CD4-positive, alpha-beta T cell treated with Interleukin-6 at 100 ng/mL for 8 hours (primary cell): Measurements from ENCODE around the gene SETX.

Experiments
- DNase-seq: peaks from one replicate; pipeline ENCODE4 v3.0.0-alpha.2; 2020; ENCODE audit warnings: mixed read lengths, low spot score

Gene SETX

DNA sequence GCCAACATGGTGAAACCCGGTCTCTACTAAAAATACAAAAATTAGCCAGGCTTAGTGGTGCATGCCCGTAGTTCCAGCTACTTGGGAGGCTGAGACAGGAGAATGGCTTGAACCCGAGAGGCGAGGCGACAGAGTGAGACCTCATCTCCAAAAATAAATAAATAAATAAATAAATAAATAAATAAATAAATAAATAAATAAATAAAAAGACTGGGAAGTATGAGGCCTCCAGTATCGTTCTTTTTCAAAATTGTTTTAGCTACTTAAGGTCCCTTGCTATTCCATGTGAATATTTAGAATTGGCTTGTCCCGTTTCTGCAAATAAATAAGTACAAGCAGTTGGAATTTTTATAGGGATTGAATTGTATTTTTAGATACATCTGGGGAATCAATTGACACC, 3.0 kb upstream of the SETX start:
- DNase-seq, result no peak

GRCh38 chr9:132356324-132356924, 1.6 kb upstream of the SETX start:
- no peak for DNase-seq

DNA sequence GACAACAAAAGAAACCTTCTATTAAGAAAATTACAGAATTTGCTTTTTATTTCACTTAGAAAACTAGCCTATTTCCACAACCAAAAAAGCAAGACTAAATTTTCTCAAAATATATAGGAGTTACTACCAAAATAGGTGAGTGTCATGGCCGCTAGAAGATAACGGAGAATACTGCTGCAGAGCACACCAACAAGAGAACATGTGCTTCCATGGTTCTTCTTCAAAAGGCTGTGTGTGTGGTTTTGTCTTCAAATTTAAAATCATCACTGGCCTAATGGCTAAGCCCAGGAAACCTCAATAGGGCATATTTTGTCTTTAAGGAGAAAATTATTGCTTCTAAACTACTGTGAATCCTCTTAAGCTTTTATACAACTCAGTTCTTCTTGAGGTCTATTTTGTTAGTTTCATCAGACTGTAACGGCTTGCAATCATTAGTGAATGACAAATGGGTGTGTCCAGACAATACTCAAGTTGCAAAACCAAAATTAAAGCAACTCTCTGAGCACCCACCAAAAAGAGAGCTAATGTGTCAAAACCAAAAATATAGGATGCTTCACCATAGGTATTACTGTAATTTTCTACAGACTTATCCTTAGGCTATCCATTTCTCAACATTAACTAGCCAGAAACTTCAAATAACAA, 3.3 kb downstream of the SETX start:
- no peak for DNase-seq

DNA sequence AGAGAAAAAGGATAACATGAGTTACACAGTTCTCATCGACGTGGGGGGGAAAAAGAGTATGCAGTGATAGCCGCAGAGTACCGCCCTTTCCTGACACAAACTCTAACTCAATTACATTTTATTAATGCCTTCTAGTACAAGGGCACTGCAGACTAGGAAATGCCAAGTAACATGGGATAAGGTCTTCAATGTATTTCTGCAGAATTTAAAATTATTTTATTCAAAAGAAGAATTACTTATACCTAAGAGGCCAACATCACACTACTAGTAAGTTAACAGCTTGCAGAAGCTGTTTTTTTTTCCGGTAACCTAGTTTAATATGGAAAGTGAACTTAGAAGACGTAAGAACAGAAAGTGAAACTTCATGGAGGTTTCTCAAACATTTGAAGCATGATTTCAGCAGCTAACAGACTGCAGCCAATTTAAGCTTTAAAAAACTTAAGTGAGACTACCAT, 3.9 kb downstream of the SETX start:
- peak; percentile 27 for DNase-seq

DNA sequence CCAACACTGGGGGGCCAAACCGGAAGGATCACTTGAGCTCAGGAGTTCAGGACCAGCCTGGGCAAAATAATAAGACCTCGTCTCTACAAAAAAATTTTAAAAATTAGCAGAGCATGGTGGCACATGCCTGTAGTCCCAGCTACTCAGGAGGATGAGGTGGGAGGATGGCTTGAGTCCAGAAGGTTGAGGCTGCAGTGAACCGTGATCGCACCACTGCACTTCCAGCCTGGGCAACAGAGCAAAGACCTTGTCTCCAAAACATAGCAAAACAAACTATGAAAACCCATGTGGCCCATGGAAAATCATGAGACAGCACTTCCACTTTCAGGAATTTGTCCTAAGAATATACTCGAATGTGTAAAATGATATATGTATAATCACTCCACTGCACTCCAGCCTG, 6.1 kb downstream of the SETX start:
- DNase-seq, result no peak

DNA sequence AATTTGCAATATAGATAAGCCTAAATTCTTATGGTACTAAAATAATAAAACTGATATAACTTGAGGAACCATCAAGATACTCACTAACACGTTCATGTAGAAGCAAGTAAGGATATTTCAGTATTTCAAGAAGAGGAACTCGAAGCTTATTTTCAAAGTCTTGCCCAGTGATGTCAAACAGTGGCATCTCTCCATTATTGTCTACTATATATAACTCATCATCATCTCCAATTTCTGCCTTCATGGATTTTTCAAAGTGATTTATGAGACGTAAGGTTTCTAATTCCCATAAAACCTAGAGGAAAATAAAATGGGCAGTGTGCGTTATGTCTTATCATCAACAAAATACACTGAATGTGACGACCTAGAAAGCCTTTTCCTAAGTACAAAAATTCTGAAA, 8.6 kb downstream of the SETX start:
- no peak for DNase-seq

DNA sequence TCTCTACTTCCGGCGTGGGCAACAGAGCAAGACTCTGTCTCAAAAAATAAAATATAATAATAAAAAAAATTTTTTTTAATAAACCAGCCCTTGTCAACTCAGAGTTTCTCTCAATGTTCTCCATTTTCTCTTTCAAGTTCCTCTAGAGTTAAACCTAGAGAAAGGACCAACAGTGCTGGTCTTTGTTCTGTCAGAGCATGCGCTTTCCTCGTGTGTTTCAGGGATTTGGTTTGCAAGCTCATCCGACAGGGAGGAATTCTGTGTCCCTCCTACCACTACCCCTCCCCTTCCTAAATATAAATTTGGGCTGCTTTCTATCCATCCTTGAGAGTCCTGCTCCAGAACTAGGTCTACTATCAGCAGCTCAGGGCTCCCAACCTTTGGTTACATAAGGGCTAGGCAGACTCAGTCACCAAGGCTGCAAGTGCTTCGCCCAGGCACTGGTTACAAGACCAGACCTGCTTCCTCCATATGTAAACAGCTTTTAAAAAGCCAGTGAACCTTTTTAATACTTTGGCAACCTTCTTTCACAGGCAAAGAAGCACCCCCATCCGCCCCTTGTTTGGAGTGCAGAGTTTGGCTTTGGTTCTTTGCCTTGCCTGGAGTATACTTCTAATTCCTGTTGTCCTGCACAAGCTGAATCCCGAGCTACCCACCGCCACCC, 13.5 kb downstream of the SETX start:
- no peak for DNase-seq

- no peak for DNase-seq
Measured at GRCh38 chr9:132334364-132334763, 20.4 kb downstream of the SETX start.

DNA sequence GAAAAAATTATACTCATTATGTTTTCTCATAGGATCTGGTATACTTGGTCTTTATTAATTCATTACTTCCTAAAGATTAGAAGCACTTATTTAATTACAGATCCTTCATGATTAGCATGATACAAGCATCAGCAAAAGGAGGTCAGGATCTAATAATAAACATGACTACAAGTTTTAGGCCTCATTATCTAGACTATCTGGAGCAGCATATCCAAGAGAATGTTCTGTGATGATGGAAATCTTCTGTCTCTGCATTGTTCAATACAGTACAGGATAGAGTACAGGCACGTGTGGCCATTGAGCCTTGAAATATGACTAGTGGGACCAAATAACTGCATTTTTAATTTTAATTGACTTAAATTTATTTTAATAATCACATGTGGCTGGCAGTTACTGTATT, 21.2 kb downstream of the SETX start:
- no peak for DNase-seq

DNA sequence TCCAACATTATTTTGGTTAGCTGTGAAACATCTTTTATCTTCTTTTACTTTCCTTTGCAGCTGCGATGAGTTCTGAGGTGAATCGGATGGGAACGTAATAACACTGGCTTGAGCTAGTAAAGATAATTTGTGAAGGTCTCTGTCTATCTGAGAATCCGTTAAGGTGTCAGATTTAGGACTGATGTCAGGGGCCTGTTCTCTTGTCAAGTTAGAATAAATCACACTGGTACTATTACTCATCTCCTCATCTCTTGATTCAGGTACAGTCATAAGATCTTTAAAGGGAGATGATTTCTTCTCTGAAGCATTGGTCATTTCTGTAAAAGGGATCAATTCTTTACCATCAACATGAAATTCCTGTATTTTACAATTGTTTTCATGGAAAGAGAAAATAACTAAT, 26.2 kb downstream of the SETX start:
- DNase-seq, result no peak

DNA sequence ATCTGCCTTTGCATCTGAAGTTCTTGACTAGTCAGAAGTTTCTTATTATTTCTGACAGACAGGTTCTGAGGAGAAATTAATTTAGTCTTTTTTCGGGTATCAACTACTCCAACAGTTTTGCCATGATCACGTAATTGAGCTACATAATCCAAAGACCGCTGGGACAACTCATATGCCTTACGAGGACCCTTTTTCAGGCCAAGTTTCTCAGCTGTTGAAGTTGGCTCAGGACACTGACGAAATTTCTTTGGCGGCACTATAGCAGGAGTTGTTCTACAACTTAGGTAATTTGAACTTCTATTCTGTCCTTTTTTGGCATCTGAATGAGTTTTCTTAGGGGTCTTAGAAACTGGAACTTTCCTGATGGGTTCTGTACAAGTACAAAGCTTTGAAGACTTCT, 27.2 kb downstream of the SETX start:
- no peak for DNase-seq

DNA sequence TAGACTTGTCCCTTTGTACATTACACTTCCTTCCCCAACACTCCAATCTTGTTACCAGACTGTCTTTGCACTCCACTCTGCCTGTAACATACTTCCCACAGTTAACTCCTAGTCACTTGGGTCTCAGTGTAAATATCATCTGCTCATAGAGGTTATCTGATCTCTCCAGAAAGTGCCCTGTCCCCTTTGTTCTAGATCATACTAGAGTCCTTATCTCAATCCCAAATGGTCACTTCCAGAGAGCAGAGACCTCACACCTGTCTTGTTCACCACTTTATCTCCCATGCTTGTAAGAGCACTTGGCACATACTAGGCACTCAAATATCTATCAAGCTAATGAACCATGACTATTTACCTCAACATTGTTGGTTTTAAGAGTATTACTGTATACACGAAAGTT, 30.4 kb downstream of the SETX start:
- DNase-seq, result no peak

GRCh38 chr9:132319421-132320110, 35.2 kb downstream of the SETX start:
- no peak for DNase-seq

DNA sequence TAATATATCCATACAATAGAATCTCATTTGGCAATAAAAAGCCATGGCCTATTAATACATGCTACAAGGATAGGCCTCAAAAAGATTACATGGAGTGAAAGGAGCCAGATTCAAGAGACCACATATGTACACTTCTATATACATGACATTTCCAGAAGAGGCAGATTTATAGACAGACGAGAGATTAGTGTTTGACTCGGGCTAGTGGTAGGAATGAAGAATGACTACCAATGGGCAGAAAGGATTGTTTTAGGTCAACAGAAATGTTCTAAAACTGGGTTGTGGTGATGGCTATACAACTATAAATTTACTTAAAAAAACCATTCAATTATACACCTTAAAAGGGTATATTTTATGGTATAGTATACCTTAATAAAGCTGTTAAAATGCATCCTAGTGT, 41.9 kb downstream of the SETX start:
- DNase-seq, result no peak

GRCh38 chr9:132312426-132312825, 42.4 kb downstream of the SETX start:
- DNase-seq, result no peak

DNA sequence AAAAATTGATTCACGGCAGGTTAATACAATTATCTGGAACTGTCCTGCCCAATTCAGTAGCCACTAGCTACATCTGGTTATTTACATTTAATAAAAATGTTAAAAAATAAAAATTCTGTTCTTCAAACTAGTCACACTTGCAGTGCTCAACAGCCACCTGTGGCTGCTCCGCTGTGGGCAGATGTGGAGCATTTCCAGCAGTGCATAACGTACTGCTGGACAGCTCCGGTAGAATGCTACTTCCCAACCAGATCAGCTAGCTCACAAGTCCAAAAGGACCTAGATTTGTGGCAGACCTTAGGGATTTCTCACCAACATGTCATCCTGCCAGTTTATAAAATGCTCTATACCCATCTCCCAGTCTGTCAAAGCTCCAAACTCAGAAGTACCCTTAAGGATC, 42.8 kb downstream of the SETX start:
- DNase-seq, result no peak

DNA sequence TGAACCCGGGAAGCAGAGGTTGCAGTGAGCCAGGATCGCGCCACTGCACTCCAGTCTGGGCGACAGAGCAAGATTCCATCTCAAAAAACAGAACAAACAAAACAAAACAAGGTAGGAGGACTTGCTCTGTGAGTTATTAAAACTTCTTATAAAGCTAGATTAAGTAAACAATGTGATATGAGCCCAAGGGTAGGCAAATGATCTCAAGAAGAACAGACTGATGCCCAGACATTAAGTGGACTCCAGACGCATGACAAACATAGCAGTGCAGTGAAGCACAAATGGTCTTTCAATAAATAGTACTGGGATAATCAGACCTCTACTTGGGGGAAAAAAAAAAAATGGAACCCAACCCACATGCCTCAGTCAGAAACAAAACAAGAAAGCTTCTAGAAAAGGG, 45.7 kb downstream of the SETX start:
- no peak for DNase-seq

- DNase-seq, result no peak
Measured at GRCh38 chr9:132301521-132301920, 53.3 kb downstream of the SETX start.

- no peak for DNase-seq
Measured at GRCh38 chr9:132299221-132299620, 55.6 kb downstream of the SETX start.

DNA sequence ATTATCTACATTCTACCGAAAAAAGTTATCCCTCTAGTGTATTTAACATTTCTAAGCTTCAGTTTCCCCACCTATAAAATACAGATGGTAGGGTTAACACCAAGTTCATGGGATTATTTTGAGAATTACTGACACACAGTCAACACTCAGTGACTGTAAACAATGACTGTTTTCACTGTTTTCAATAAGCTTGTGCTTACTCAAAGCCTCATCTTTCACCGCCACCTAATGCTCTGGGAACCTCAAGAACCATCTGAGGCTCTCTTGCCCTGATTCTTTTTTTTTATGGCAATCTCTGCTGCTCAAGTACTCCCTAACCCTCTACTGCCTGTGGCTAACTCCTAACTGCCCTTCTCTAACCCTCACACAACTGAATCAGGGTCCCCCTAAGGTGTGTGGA, 59.6 kb downstream of the SETX start:
- DNase-seq, result no peak

DNA sequence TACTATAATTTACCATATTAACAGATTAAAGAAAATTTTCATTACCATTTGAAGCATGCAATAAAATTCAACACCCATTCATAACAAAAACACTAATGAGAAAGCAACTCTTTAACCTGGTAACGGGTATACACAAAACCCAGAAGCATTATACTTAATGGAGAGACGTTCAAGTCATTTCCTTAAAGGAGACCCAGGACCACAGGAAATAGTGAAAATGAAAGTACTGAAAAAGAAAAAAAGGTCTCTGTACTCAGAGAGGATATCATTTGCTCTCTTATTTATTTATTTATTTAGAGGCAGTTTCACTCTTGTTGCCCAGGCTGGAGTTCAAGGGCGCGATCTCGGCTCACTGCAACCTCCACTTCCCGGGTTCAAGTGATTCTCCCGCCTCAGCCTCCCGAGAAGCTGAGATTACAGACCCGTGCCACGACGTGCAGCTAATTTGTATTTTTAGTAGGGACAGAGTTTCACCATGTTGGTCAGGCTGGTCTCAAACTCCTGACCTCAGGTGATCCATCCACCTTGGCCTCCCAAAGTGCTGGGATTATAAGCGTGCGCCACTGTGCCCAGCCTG, 61.6 kb downstream of the SETX start:
- DNase-seq, result peak; percentile 3

GRCh38 chr9:132288966-132289365, 65.8 kb downstream of the SETX start:
- DNase-seq, result no peak

DNA sequence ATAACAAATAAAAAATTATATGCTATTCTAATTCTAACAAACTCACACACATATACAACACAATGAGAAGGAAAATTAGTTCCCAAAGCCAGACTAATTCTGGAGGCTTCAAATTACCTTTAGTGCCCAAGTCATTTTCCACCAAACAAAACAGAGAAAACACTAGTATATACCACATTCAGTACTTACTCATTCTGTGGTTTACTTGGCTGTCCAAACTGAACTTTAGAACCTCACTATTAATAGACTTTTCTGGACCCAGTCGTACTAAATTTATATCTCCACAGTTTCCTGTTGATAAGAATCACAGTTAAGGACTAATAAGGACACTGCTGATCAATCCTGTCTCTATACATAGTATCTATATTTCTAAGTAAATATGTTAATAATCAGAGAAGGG, 66.4 kb downstream of the SETX start:
- DNase-seq, result no peak
